ENCODE data around the gene PHF10.

DNA sequence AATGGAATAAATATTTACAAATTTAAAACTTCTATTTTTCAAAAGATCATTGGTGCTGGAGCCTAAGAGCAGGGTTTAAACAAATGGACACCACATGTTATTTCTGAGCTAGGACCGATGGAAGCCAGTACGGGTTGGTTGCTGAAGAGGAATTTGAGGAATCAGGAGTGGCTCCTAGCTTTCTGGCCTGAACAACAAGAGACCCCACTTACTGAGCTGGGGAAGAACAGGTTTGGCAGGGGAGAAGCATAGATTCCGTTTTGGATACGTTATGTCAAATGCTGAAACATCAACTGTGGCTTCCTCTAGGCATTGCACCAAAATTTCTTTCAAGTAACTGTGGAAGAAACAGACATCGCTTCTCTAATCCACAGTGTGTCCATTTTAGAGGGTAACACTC, 29.2 kb downstream of the PHF10 start:
- no peak for TF ChIP-seq POLR2AphosphoS5 (IDR thresholded peaks at IDR 0.05)
- TF ChIP-seq EP300 (IDR thresholded peaks at IDR 0.05): no peak
